D721Med (cell line): ENCODE measurements around the gene CCDC61.

Experiments used
- DNase-seq: peaks from one replicate; pipeline ENCODE4 v3.0.0; 2011; ENCODE audit warnings: low spot score; ENCODE audit not compliant: insufficient read length
- FAIRE-seq: peaks from 2 replicates; lab custom pipeline; 2011; peaks lifted over from hg19 to GRCh38; lab: Jason Lieb, UNC
- CTCF ChIP-seq: IDR thresholded peaks from 2 replicates; pipeline ENCODE4 v1.5.1; 2012; ENCODE audit warnings: mild to moderate bottlenecking, control low read depth; ENCODE audit not compliant: insufficient read depth; ENCODE audit errors: missing control alignments

The CCDC61 gene

GRCh38 chr19:45967246-45967645 is 28.0 kb upstream of the CCDC61 start:
- no peak for FAIRE-seq

GRCh38 chr19:45968626-45969025 is 26.6 kb upstream of the CCDC61 start:
- no peak for TF ChIP-seq CTCF
- FAIRE-seq (no peak), DNase-seq (no peak)

More at GRCh38 chr19:45967246-45967645, 28.0 kb upstream of the CCDC61 start:
- TF ChIP-seq CTCF, result no peak
- no peak for DNase-seq

GRCh38 chr19:45969676-45970075 is 25.6 kb upstream of the CCDC61 start:
- DNase-seq (no peak), FAIRE-seq (no peak)
- TF ChIP-seq CTCF, result no peak

- FAIRE-seq (no peak), DNase-seq (no peak)
- no peak for TF ChIP-seq CTCF
Observed at GRCh38 chr19:45971260-45971902, 23.9 kb upstream of the CCDC61 start.

- FAIRE-seq (no peak), DNase-seq (no peak)
- no peak for TF ChIP-seq CTCF
Observed at GRCh38 chr19:45972081-45972946, 23.0 kb upstream of the CCDC61 start.

- TF ChIP-seq CTCF, result no peak
- DNase-seq (no peak), FAIRE-seq (no peak)
Observed at GRCh38 chr19:45972947-45973540, 22.2 kb upstream of the CCDC61 start.
